Neuronal stem cell (in vitro differentiated cells): ENCODE measurements around the gene IFIT1B.

Source experiments
- DNase-seq: peaks from one replicate; pipeline ENCODE4 v3.0.0-alpha.2; 2013; ENCODE audit warnings: low spot score
- H2AFZ ChIP-seq: one replicate; pipeline ENCODE4 v1.6.1; 2013; ENCODE audit warnings: mild to moderate bottlenecking, low read length, inconsistent platforms
- H2AK5ac ChIP-seq: 2 replicates; pipeline ENCODE4 v1.6.1; 2013; ENCODE audit warnings: low read depth, mild to moderate bottlenecking, inconsistent platforms, low read length, moderate library complexity, mixed read lengths
- H2BK120ac ChIP-seq: 2 replicates; pipeline ENCODE4 v1.6.1; 2013; ENCODE audit warnings: low read depth, mild to moderate bottlenecking, inconsistent platforms, low read length, moderate library complexity, mixed read lengths
- H2BK12ac ChIP-seq: one replicate; pipeline ENCODE4 v1.6.1; 2013; ENCODE audit warnings: low read length, inconsistent platforms
- H2BK15ac ChIP-seq: 2 replicates; pipeline ENCODE4 v1.6.1; 2013; ENCODE audit warnings: mild to moderate bottlenecking, low read length, inconsistent platforms, mixed read lengths
- H2BK5ac ChIP-seq: one replicate; pipeline ENCODE4 v1.6.1; 2013; ENCODE audit warnings: inconsistent platforms, mild to moderate bottlenecking, low read length, moderate library complexity
- H3K14ac ChIP-seq: one replicate; pipeline ENCODE4 v1.6.1; 2013; ENCODE audit warnings: low read length, inconsistent platforms
- H3K18ac ChIP-seq: 2 replicates; pipeline ENCODE4 v1.6.1; 2013; ENCODE audit warnings: low read length, inconsistent platforms
- H3K23ac ChIP-seq: 2 replicates; pipeline ENCODE4 v1.6.1; 2013; ENCODE audit warnings: low read depth, mild to moderate bottlenecking, mixed read lengths, low read length, inconsistent platforms; ENCODE audit not compliant: poor library complexity
- H3K27ac ChIP-seq: replicated peaks from 3 replicates; pipeline ENCODE4 v1.5.1; 2013; ENCODE audit warnings: low read length, inconsistent platforms
- H3K27me3 ChIP-seq, 3 experiments: 2 replicates each; pipeline ENCODE4 v1.6.1; 2013; ENCODE audit warnings: low read length in 3 of 3, mild to moderate bottlenecking in 2 of 3, inconsistent platforms in 1 of 3, low read depth in 1 of 3, mixed read lengths in 1 of 3, moderate library complexity in 1 of 3; ENCODE audit not compliant: control insufficient read depth in 3 of 3, insufficient read depth in 3 of 3
- H3K36me3 ChIP-seq, 2 donors: replicated peaks in 1 of 2; 2 replicates each; pipeline ENCODE4 v1.6.1; 2013; ENCODE audit warnings: low read length in 2 of 2; ENCODE audit not compliant: control insufficient read depth in 2 of 2, insufficient read depth in 2 of 2
- H3K4ac ChIP-seq: 2 replicates; pipeline ENCODE4 v1.6.1; 2013; ENCODE audit warnings: inconsistent platforms, mild to moderate bottlenecking, low read length, moderate library complexity
- H3K4me1 ChIP-seq, 2 donors: 1 replicate in 1 of 2; 2 replicates in 1 of 2; pipeline ENCODE4 v1.6.1; 2013; ENCODE audit warnings: low read length in 2 of 2, low read depth in 1 of 2; ENCODE audit not compliant: control insufficient read depth in 2 of 2, insufficient read depth in 1 of 2
- H3K4me2 ChIP-seq: one replicate; pipeline ENCODE4 v1.6.1; 2013; ENCODE audit warnings: mild to moderate bottlenecking, low read length, inconsistent platforms; ENCODE audit not compliant: insufficient read depth, poor library complexity, severe bottlenecking
- H3K4me3 ChIP-seq, 2 donors: 2 replicates each; pipeline ENCODE4 v1.5.1; 2013; ENCODE audit warnings: low read length in 2 of 2, mild to moderate bottlenecking in 2 of 2, inconsistent platforms in 1 of 2, moderate library complexity in 1 of 2
- H3K79me1 ChIP-seq: one replicate; pipeline ENCODE4 v1.6.1; 2013; ENCODE audit warnings: low read depth, mild to moderate bottlenecking, inconsistent platforms, low read length, moderate library complexity
- H3K9ac ChIP-seq: one replicate; pipeline ENCODE4 v1.6.1; 2013; ENCODE audit warnings: mild to moderate bottlenecking, low read depth, low read length, inconsistent platforms; ENCODE audit not compliant: poor library complexity
- H3K9me3 ChIP-seq, 2 donors: replicated peaks in 1 of 2; 2 replicates each; pipeline versions ENCODE3 to v1.6.1; 2013; ENCODE audit warnings: low read length in 2 of 2, mild to moderate bottlenecking in 2 of 2, inconsistent platforms in 1 of 2, low read depth in 1 of 2, mixed read lengths in 1 of 2, moderate library complexity in 1 of 2; ENCODE audit not compliant: control insufficient read depth in 2 of 2, insufficient read depth in 1 of 2
- H4K8ac ChIP-seq: one replicate; pipeline ENCODE4 v1.6.1; 2013; ENCODE audit warnings: low read depth, mild to moderate bottlenecking, inconsistent platforms, low read length, moderate library complexity
- H4K91ac ChIP-seq: one replicate; pipeline ENCODE4 v1.6.1; 2013; ENCODE audit warnings: low read length, low read depth, mild to moderate bottlenecking, inconsistent platforms; ENCODE audit not compliant: poor library complexity
- WGBS, 2 donors: extraction: QIAGEN DNeasy Blood & Tissue Kit; methylation state at CpG; one replicate each; pipeline ENCODE4 v1.1.7; 2013; ENCODE audit warnings: missing lambda C conversion rate in 2 of 2, mixed read lengths in 1 of 2; ENCODE audit not compliant: insufficient read length in 2 of 2, insufficient replicate concordance in 1 of 2; ENCODE audit errors: extremely low coverage in 2 of 2; 5-methylcytosine and 5-hydroxymethylcytosine counted together

Gene IFIT1B

DNA sequence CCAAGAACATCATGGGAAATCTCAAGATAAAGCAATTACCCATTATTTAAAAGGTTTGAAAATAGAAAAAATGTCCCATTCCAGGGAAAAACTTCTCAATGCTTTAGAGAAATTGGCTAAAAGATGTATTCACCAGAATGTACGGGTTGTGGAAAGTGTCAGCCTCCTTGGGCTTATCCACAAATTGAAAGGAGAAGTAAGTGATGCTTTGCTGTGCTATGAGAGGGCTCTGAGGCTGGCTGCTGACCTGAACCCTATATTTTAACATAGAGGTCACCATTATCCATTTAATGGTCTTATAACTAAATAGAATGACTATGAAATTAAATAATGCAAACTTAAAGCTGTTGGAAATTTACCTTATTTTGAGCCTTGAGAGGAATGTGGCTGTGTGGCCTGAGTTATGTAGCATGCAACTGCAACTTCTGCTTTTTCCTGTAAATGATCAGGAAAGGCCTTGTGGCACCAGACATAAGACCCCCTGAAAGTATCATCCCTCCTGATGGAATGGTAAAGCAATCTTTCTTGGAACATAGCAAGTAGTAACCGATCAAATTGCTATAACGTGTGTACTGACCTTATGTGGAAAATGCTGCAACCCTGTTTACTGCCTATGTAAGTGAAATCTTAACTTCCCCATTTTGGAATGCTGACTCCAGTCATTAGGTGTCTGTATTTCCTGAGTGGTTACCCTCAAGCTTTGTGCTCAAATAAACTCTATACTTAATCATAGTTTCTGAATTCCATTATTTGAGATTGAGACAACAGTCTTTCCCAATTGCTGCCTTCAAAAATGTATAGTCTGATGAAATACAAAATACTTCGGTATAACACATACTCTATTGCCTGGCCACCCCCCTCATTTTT, 6.9 kb downstream of the IFIT1B start:
- Histone ChIP-seq H2BK15ac (no peak overlapping the region), H4K8ac (no peak overlapping the region), H3K4me1 (peaks cover 0 to 3% of the 10 kb centered on the region in 2 donors), H3K23ac (no peak overlapping the region), H3K79me1 (no peaks in the 10 kb centered on the region), H2BK5ac (no peak overlapping the region), H3K36me3 (no peaks in the 10 kb centered on the region), H2AFZ (no peak overlapping the region), H3K4me2 (no peak overlapping the region), H2BK12ac (no peak overlapping the region), H3K4ac (no peak overlapping the region), H3K27ac (no peak overlapping the region), H3K18ac (no peak overlapping the region), H3K14ac (no peak overlapping the region), H3K9ac (no peak overlapping the region), H4K91ac (no peak overlapping the region), H3K4me3 (no peak overlapping the region), H2AK5ac (no peak overlapping the region), H3K9me3 (no peaks in the 10 kb centered on the region), H2BK120ac (no peak overlapping the region), H3K27me3 (no peaks in the 10 kb centered on the region)
- no peak for DNase-seq
- WGBS, 2 donors, result no CpG with 5 or more reads among the region's 4 CpGs

DNA sequence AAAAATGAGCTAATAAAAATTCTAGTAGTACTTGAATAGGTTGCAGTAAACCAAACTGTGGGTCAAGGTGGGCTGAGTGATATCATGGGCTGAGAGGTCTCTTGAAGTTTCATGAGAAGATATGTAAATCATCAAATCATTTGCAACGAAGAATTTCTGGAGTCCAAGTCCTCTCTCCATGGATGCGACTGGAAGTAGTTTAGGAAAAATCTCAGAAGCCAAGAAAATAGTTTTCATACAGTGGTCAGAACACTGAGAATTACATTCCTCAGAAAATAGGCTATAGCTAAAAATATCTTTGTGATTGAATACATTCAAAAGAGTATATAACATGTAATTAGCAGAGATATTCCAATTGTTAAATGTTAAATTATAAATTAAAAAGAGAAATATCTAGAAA, 10.9 kb downstream of the IFIT1B start:
- Histone ChIP-seq H2AK5ac (no peak overlapping the region), H3K79me1 (no peaks in the 10 kb centered on the region), H3K4me1 (peaks cover 3 to 4% of the 10 kb centered on the region in 2 donors), H2BK15ac (no peak overlapping the region), H3K4ac (no peak overlapping the region), H3K9ac (no peak overlapping the region), H3K14ac (no peak overlapping the region), H3K27ac (no peak overlapping the region), H2BK12ac (no peak overlapping the region), H3K4me2 (no peak overlapping the region), H4K91ac (no peak overlapping the region), H2BK5ac (no peak overlapping the region), H3K18ac (no peak overlapping the region), H3K27me3 (no peaks in the 10 kb centered on the region), H2AFZ (no peak overlapping the region), H2BK120ac (no peak overlapping the region), H3K36me3 (no peaks in the 10 kb centered on the region), H3K9me3 (no peaks in the 10 kb centered on the region), H3K4me3 (no peak overlapping the region), H3K23ac (no peak overlapping the region), H4K8ac (no peak overlapping the region)
- no CpG with 5 or more reads among the region's 2 CpGs for WGBS, 2 donors
- DNase-seq, result no peak

DNA sequence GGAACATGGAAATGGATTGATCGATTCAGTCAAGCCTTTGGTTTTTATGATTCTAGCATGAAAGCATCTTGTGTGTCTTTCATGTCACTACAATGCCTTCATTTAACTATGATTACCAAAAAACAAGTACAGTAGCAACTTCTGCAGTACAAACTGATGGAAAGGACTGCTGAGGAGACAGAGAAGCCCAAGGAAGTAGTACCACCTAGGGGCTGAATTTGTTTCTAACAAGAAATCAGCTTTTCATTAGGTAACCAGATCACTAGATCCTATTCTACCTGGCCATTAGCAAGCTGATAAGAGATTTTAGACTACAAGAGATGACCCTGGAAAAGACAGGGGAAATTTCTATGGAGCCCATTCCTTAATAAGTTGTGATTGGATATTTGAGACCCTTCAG, 11.4 kb downstream of the IFIT1B start:
- H3K14ac ChIP-seq, result no peak overlapping the region
- no CpG with 5 or more reads among the region's 1 CpG for WGBS, 2 donors

GRCh38 chr10:89390476-89391225, 12.8 kb downstream of the IFIT1B start:
- Histone ChIP-seq H3K27ac (no peak overlapping the region), H3K4me1 (peaks cover 1 to 3% of the 10 kb centered on the region in 2 donors), H3K18ac (no peak overlapping the region), H3K9ac (no peak overlapping the region), H3K4me2 (no peak overlapping the region), H4K91ac (no peak overlapping the region), H2BK15ac (no peak overlapping the region), H3K4me3 (no peak overlapping the region), H2AFZ (no peak overlapping the region), H3K14ac (no peak overlapping the region), H3K4ac (no peak overlapping the region), H3K79me1 (no peaks in the 10 kb centered on the region), H2BK120ac (no peak overlapping the region), H3K27me3 (no peaks in the 10 kb centered on the region), H2BK5ac (no peak overlapping the region), H3K36me3 (no peaks in the 10 kb centered on the region), H3K23ac (no peak overlapping the region), H2AK5ac (no peak overlapping the region), H2BK12ac (no peak overlapping the region), H3K9me3 (no peaks in the 10 kb centered on the region), H4K8ac (no peak overlapping the region)
- WGBS, 2 donors, result no CpG with 5 or more reads among the region's 5 CpGs
- DNase-seq, result no peak

More for the DNA sequence above, 11.4 kb downstream of the IFIT1B start:
- Histone ChIP-seq H4K91ac (no peak overlapping the region), H3K18ac (no peak overlapping the region), H2BK120ac (no peak overlapping the region), H3K9me3 (no peaks in the 10 kb centered on the region), H3K36me3 (no peaks in the 10 kb centered on the region), H3K4me1 (peaks cover 3 to 4% of the 10 kb centered on the region in 2 donors), H3K4me2 (no peak overlapping the region), H3K79me1 (no peaks in the 10 kb centered on the region), H2BK15ac (no peak overlapping the region), H3K4ac (no peak overlapping the region), H2AFZ (no peak overlapping the region), H3K27me3 (no peaks in the 10 kb centered on the region), H4K8ac (no peak overlapping the region), H3K4me3 (no peak overlapping the region), H3K23ac (no peak overlapping the region), H2AK5ac (no peak overlapping the region), H3K9ac (no peak overlapping the region), H2BK5ac (no peak overlapping the region), H2BK12ac (no peak overlapping the region), H3K27ac (no peak overlapping the region)
- DNase-seq, result no peak
